SK-N-SH treated with all-trans-retinoic acid at 6 μM for 48 hours (cell line): ENCODE measurements around the gene GNS.

Experiments
- ATAC-seq: fragments of 200-7000 bp; cut with Tn5 transposase; 3 replicates; pipeline ENCODE4 v1.9.1; 2020; ENCODE audit warnings: mild to moderate bottlenecking, moderate library complexity
- ARNTL ChIP-seq: fragments of 450-650 bp; formaldehyde crosslinking; IDR thresholded peaks from 2 replicates; pipeline ENCODE4 v1.5.0; 2020; ENCODE audit warnings: low read depth, mild to moderate bottlenecking, moderate library complexity, borderline replicate concordance
- CSDC2 ChIP-seq: fragments of 250-450 bp; sonication (Bioruptor Pico); IDR thresholded peaks from 2 replicates; pipeline ENCODE4 v1.5.0; 2020; ENCODE audit warnings: mild to moderate bottlenecking, moderate library complexity
- ESRRG ChIP-seq: fragments of 250-450 bp; sonication (Bioruptor Pico); IDR thresholded peaks from 2 replicates; pipeline ENCODE4 v1.6.1; 2021; ENCODE audit warnings: mild to moderate bottlenecking
- ISL1 ChIP-seq: fragments of 250-450 bp; sonication (Bioruptor Pico); IDR thresholded peaks from 2 replicates; pipeline ENCODE4 v2.1.2; 2022; ENCODE audit warnings: mild to moderate bottlenecking, moderate library complexity
- OSR1 ChIP-seq: fragments of 250-450 bp; sonication (Bioruptor Pico); IDR thresholded peaks from 2 replicates; pipeline ENCODE4 v1.8.0; 2022; ENCODE audit warnings: moderate library complexity, mild to moderate bottlenecking, inconsistent platforms
- PPARA ChIP-seq: fragments of 250-450 bp; sonication (Bioruptor Pico); IDR thresholded peaks from 2 replicates; pipeline ENCODE4 v1.5.0; 2020; ENCODE audit warnings: mild to moderate bottlenecking, borderline replicate concordance
- RARB ChIP-seq: fragments of 250-450 bp; sonication (Bioruptor Pico); IDR thresholded peaks from 2 replicates; pipeline ENCODE4 v1.8.0; 2021; ENCODE audit warnings: mild to moderate bottlenecking, moderate library complexity
- TCF4 ChIP-seq: fragments of 250-450 bp; sonication (Bioruptor Pico); IDR thresholded peaks from 2 replicates; pipeline ENCODE4 v1.8.0; 2021; ENCODE audit warnings: mild to moderate bottlenecking, moderate library complexity, borderline replicate concordance
- TOX ChIP-seq: fragments of 250-450 bp; sonication (Bioruptor Pico); IDR thresholded peaks from 2 replicates; pipeline ENCODE4 v1.8.0; 2021; ENCODE audit warnings: mild to moderate bottlenecking, moderate library complexity, borderline replicate concordance
- ZC3H10 ChIP-seq: fragments of 250-450 bp; sonication (Bioruptor Pico); IDR thresholded peaks from 2 replicates; pipeline ENCODE4 v1.5.1; 2021; ENCODE audit warnings: mild to moderate bottlenecking, moderate library complexity
- ZFP3 ChIP-seq: fragments of 250-450 bp; sonication (Bioruptor Pico); IDR thresholded peaks from 2 replicates; pipeline ENCODE4 v1.5.0; 2020; ENCODE audit warnings: mild to moderate bottlenecking, moderate library complexity
- ZFP30 ChIP-seq: fragments of 450-650 bp; formaldehyde crosslinking; IDR thresholded peaks from 2 replicates; pipeline ENCODE4 v1.5.0; 2022; ENCODE audit warnings: mild to moderate bottlenecking, moderate library complexity
- ZNF8 ChIP-seq: fragments of 450-650 bp; formaldehyde crosslinking; IDR thresholded peaks from 2 replicates; pipeline ENCODE4 v1.5.0; 2020; ENCODE audit warnings: mild to moderate bottlenecking, moderate library complexity
- TF ChIP-seq, protein P1 (sequence below): fragments of 250-450 bp; sonication (Bioruptor Pico); IDR thresholded peaks from 2 replicates; pipeline ENCODE4 v1.5.1; 2021; ENCODE audit warnings: mild to moderate bottlenecking, moderate library complexity
- TF ChIP-seq, protein P2 (sequence below): fragments of 250-450 bp; sonication (Bioruptor Pico); IDR thresholded peaks from 2 replicates; pipeline ENCODE4 v1.5.1; 2020; ENCODE audit warnings: low read depth, mild to moderate bottlenecking, moderate library complexity
- TF ChIP-seq, protein P3 (sequence below): fragments of 250-450 bp; sonication (Bioruptor Pico); IDR thresholded peaks from 2 replicates; pipeline ENCODE4 v1.8.0; 2021; ENCODE audit warnings: low read depth, mild to moderate bottlenecking, moderate library complexity, borderline replicate concordance
- TF ChIP-seq, protein P4 (sequence below): fragments of 250-450 bp; sonication (Bioruptor Pico); IDR thresholded peaks from 2 replicates; pipeline ENCODE4 v1.8.0; 2020; ENCODE audit warnings: mild to moderate bottlenecking, moderate library complexity, borderline replicate concordance

Gene GNS

DNA sequence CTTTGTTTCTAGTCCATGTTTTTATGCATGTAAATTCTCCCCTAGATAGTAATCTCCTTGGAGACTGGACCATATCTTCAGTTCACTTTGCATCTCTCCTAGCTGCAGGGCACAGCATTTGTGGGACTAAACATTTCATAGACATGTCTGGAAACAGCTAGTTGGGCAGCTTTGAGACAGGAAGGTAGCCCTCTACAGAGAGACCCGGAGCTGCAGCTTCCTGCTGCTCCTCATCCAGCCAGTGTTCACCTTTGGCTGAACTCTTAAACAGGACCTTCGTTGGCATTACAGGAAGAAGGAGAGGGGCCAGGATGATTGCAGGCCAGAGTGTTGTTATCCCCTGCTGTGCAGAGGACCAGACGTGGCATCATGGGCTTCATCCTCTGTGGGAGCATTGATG lies 52.9 kb downstream of the GNS start:
- TF ChIP-seq ESRRG (CRISPR knock-in tag) (no peak), ZNF8 (CRISPR knock-in tag) (no peak), ARNTL (CRISPR knock-in tag) (no peak), PPARA (CRISPR knock-in tag) (no peak), ZC3H10 (no peak), ISL1 (no peak), ZFP3 (CRISPR knock-in tag) (no peak)
- TF ChIP-seq, protein P1, sequence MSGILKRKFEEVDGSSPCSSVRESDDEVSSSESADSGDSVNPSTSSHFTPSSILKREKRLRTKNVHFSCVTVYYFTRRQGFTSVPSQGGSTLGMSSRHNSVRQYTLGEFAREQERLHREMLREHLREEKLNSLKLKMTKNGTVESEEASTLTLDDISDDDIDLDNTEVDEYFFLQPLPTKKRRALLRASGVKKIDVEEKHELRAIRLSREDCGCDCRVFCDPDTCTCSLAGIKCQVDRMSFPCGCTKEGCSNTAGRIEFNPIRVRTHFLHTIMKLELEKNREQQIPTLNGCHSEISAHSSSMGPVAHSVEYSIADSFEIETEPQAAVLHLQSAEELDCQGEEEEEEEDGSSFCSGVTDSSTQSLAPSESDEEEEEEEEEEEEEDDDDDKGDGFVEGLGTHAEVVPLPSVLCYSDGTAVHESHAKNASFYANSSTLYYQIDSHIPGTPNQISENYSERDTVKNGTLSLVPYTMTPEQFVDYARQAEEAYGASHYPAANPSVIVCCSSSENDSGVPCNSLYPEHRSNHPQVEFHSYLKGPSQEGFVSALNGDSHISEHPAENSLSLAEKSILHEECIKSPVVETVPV (CRISPR knock-in tag), result no peak
- peak; percentile 77 for ATAC-seq

DNA sequence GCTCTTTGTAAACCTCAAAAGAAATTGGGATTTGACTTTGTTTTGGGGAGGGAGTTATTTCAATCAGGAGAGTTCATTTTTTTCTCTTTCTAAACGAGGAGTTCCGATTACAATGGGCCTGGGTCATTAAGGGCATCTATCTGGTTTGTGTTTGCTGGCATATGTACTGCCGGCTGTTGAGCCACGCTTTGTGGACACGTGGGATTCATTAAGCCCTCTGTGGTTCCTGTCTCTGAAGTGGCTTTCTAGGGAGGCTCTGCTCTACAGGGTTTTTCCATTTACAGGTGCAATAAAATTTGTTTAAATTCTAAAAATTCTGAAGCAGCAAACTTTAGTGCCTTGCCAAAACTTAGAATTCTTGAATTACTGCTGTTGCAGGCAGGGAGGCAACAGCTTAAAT lies 57.9 kb downstream of the GNS start:
- ATAC-seq, result peak; percentile 63
- TF ChIP-seq TCF4 (CRISPR knock-in tag) (peak; percentile 55; the same call in 1 of the 2 replicates), ARNTL (CRISPR knock-in tag) (no peak)

DNA sequence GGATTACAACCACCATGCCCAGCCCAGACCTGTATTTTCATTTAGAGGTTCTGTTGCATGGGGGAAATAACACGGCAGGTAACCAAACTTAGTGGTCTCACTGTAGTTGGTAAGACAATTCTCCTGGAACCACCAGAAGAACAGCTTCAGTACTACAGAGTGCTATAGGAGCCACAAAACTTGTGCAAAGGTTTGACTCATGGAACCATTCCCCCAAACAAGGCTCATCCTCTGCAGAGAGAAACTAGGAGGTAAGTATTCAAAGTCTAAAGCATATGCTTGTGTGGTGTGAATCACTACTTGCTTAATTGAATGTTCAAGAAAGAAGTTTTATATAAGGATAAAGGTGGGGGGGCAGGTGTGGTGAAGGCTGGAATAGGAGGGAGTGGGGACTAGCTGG lies 58.7 kb downstream of the GNS start:
- TF ChIP-seq CSDC2 (no peak), PPARA (CRISPR knock-in tag) (no peak), RARB (CRISPR knock-in tag) (no peak), ZFP30 (CRISPR knock-in tag) (no peak), TOX (CRISPR knock-in tag) (no peak), ZFP3 (CRISPR knock-in tag) (no peak), OSR1 (CRISPR knock-in tag) (no peak), TCF4 (CRISPR knock-in tag) (no peak), ISL1 (no peak)
- TF ChIP-seq, protein P2, sequence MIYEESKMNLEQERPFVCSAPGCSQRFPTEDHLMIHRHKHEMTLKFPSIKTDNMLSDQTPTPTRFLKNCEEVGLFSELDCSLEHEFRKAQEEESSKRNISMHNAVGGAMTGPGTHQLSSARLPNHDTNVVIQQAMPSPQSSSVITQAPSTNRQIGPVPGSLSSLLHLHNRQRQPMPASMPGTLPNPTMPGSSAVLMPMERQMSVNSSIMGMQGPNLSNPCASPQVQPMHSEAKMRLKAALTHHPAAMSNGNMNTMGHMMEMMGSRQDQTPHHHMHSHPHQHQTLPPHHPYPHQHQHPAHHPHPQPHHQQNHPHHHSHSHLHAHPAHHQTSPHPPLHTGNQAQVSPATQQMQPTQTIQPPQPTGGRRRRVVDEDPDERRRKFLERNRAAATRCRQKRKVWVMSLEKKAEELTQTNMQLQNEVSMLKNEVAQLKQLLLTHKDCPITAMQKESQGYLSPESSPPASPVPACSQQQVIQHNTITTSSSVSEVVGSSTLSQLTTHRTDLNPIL (CRISPR knock-in tag), result no peak
- TF ChIP-seq, protein P3, sequence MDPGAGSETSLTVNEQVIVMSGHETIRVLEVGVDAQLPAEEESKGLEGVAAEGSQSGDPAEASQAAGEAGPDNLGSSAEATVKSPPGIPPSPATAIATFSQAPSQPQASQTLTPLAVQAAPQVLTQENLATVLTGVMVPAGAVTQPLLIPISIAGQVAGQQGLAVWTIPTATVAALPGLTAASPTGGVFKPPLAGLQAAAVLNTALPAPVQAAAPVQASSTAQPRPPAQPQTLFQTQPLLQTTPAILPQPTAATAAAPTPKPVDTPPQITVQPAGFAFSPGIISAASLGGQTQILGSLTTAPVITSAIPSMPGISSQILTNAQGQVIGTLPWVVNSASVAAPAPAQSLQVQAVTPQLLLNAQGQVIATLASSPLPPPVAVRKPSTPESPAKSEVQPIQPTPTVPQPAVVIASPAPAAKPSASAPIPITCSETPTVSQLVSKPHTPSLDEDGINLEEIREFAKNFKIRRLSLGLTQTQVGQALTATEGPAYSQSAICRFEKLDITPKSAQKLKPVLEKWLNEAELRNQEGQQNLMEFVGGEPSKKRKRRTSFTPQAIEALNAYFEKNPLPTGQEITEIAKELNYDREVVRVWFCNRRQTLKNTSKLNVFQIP, result no peak
- TF ChIP-seq, protein P4, sequence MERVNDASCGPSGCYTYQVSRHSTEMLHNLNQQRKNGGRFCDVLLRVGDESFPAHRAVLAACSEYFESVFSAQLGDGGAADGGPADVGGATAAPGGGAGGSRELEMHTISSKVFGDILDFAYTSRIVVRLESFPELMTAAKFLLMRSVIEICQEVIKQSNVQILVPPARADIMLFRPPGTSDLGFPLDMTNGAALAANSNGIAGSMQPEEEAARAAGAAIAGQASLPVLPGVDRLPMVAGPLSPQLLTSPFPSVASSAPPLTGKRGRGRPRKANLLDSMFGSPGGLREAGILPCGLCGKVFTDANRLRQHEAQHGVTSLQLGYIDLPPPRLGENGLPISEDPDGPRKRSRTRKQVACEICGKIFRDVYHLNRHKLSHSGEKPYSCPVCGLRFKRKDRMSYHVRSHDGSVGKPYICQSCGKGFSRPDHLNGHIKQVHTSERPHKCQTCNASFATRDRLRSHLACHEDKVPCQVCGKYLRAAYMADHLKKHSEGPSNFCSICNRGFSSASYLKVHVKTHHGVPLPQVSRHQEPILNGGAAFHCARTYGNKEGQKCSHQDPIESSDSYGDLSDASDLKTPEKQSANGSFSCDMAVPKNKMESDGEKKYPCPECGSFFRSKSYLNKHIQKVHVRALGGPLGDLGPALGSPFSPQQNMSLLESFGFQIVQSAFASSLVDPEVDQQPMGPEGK (CRISPR knock-in tag), result no peak
- TF ChIP-seq, protein P1 (CRISPR knock-in tag), result no peak
- ATAC-seq, result no peak

DNA sequence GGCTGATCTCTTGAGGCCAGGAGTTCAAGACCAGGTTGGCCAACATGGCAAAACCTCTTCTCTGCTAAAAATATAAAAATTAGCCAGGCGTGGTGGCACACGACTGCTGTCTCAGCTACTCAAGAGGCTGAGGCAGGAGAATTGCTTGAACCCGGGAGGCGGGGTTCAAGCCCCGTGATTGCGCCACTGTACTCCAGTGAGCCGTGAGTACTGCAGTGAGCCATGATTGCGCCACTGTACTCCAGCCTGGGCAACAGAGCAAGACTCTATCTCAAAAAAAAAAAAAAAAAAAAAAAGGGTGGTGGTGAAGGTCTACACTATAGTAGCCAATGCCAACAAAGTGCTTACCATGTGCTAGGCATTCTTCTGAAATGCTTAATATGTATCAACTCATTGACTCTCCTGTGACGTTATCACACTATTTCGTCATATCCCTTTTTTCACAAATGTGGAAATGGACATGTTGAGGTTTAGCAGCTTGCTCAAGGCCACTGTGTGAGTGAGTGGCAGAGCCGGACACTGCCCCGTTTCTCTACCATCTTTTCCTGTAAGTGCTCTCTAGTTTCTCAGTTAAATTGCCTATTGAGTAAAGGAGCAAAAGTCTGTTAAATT lies 59.6 kb downstream of the GNS start:
- TF ChIP-seq, protein P4 (CRISPR knock-in tag), result no peak
- TF ChIP-seq ISL1 (no peak), PPARA (CRISPR knock-in tag) (no peak)
- TF ChIP-seq, protein P2 (CRISPR knock-in tag), result no peak
- TF ChIP-seq, protein P3, result no peak
- ATAC-seq, result no peak
